ENCODE results near the gene ADAMTSL5. TPM values are rescaled to one million over a fixed set of nuclear protein-coding genes. Genes with fewer than 3 reads are reported as not detected.

Gene ADAMTSL5
- total and polyA plus RNA-seq, 2 of the 8 experiments (the other 6 are each of a cell fraction or from before 2014, with no cell fraction given): 0.82 to 0.99 TPM

- Histone ChIP-seq H3K79me2 (ENCODE audit: control insufficient read depth in 1 of 2, insufficient read depth in 2 of 2, low read length in 2 of 2) (peaks cover 0 to 11% of the 10 kb centered on the region in 2 experiments; a peak in 2 of 4 replicates), H2BK12ac (ENCODE audit: low read depth, low read length) (no peak overlapping the region), H3K23ac (ENCODE audit: insufficient read length) (no peak overlapping the region), H2BK15ac (ENCODE audit: low read length) (no peak overlapping the region), H4K20me1 (replicated peaks in 1 of 2; ENCODE audit: control insufficient read depth in 1 of 2, insufficient read depth in 2 of 2, low read length in 2 of 2) (peaks cover 9 to 22% of the 10 kb centered on the region in 2 experiments), H3K56ac (replicated peaks; ENCODE audit: insufficient read length, low read depth, low read length) (no peak overlapping the region), H3K9ac (replicated peaks in 1 of 4; ENCODE audit: extremely low read depth in 1 of 4, low read depth in 3 of 4, low read length in 3 of 4) (no peak overlapping the region), H3K36me3 (ENCODE audit: control insufficient read depth in 2 of 4, insufficient read depth in 4 of 4, low read length in 3 of 4) (peaks cover 0 to 16% (median 1%) of the 10 kb centered on the region in 4 experiments; a peak in 4 of 8 replicates), H3K4me3 (ENCODE audit: extremely low read depth in 1 of 4, insufficient read depth in 2 of 4, low read depth in 3 of 4, low read length in 4 of 4) (no peak overlapping the region), H3K4ac (replicated peaks; ENCODE audit: insufficient read length, low read depth, low read length) (no peak overlapping the region), H3K27ac (ENCODE audit: low read depth, low read length) (no peak overlapping the region), H2BK20ac (ENCODE audit: low read length) (no peak overlapping the region), H3K18ac (ENCODE audit: extremely low read depth, low read length) (no peak overlapping the region), H3K4me2 (ENCODE audit: insufficient read depth in 1 of 2, low read depth in 2 of 2, low read length in 2 of 2) (no peak overlapping the region), H3K9me3 (ENCODE audit: insufficient read depth in 2 of 2, low read depth in 1 of 2, low read length in 1 of 2) (no peaks in the 10 kb centered on the region; a peak in 1 of 4 replicates), H4K8ac (ENCODE audit: extremely low read depth, insufficient read depth, low read length) (no peak overlapping the region), H2BK5ac (ENCODE audit: low read depth, low read length) (no peak overlapping the region), H3K27me3 (replicated peaks in 1 of 4; ENCODE audit: control insufficient read depth in 3 of 4, extremely low read depth in 1 of 4, insufficient read depth in 3 of 4, low read length in 3 of 4) (no peaks in the 10 kb centered on the region), H4K91ac (replicated peaks; ENCODE audit: insufficient read length, low read length) (no peak overlapping the region), H3K14ac (ENCODE audit: insufficient read length) (no peak overlapping the region), H4K5ac (ENCODE audit: insufficient read length, low read depth, low read length) (no peak overlapping the region), H2AFZ (ENCODE audit: low read length) (no peak overlapping the region), H2BK120ac (replicated peaks; ENCODE audit: low read depth, low read length) (no peak overlapping the region), H3K4me1 (replicated peaks in 1 of 4; ENCODE audit: control insufficient read depth in 3 of 4, insufficient read depth in 4 of 4, low read length in 3 of 4) (no peaks in the 10 kb centered on the region), H3K79me1 (ENCODE audit: low read depth, low read length) (peaks cover 10% of the 10 kb centered on the region), H2AK5ac (ENCODE audit: low read depth, low read length) (no peak overlapping the region), H3K23me2 (ENCODE audit: low read depth, low read length) (peaks cover 2% of the 10 kb centered on the region; the same call in 1 of the 2 replicates)
- DNase-seq (ENCODE audit: low read depth in 1 of 2, low spot score in 2 of 2) (no peak), FAIRE-seq (no peak)
- ChIA-PET CTCF (ENCODE audit: partially characterized antibody) (no interaction called here), POLR2A (ENCODE audit: partially characterized antibody) (interaction anchor here (0.6 to 1.9 kb wide), 4 partner anchors 8 to 38 kb away, joined by 3 to 6 read pairs (median 4); partner anchors contain the start of gene MBD3)
- WGBS, 2 experiments (ENCODE audit: extremely low coverage in 1 of 2, insufficient coverage in 1 of 2, insufficient read length in 1 of 2, insufficient replicate concordance in 2 of 2, low coverage in 1 of 2, low lambda C conversion rate in 2 of 2, missing lambda C conversion rate in 1 of 2): 92% methylated on average over 24 of the region's 24 CpGs; no CpG with 5 or more reads in 1 of the 2 experiments
- no peak for TF ChIP-seq RXRA (IDR thresholded peaks at IDR 0.05; ENCODE audit: insufficient read depth, low read depth, low read length)
- TF ChIP-seq PHF8 (conservative IDR thresholded peaks at IDR 0.05; ENCODE audit: low read depth, low read length): no peak
- TF ChIP-seq FOSL1 (IDR thresholded peaks at IDR 0.05; ENCODE audit: insufficient read depth, low read depth, low read length): no peak
These were observed 42.1 kb upstream of the ADAMTSL5 start for GRCh38 chr19:1554968-1555367.
